ENCODE measurements around the gene ABCC8.
A peak's percentile ranks its signal among the peaks of the same experiment; 100 is the strongest.

Gene ABCC8

GRCh38 chr11:17505146-17505545 is 28.5 kb upstream of the ABCC8 start:
- DNase-seq: no peak

GRCh38 chr11:17504330-17505107 is 27.9 kb upstream of the ABCC8 start:
- peak; percentile 56 for DNase-seq

- DNase-seq: no peak
These were observed 26.0 kb upstream of the ABCC8 start for GRCh38 chr11:17502630-17503029.

GRCh38 chr11:17500673-17501072 is 24.0 kb upstream of the ABCC8 start:
- no peak for DNase-seq

GRCh38 chr11:17498475-17498874 is 21.8 kb upstream of the ABCC8 start:
- no peak for DNase-seq

GRCh38 chr11:17498058-17498457 is 21.4 kb upstream of the ABCC8 start:
- DNase-seq: no peak

GRCh38 chr11:17496406-17496805 is 19.8 kb upstream of the ABCC8 start:
- DNase-seq: peak; percentile 23

- DNase-seq: no peak
These were observed 17.4 kb upstream of the ABCC8 start for GRCh38 chr11:17494019-17494418.

- no peak for DNase-seq
These were observed 14.3 kb upstream of the ABCC8 start for GRCh38 chr11:17490938-17491337.

- no peak for DNase-seq
These were observed 13.6 kb upstream of the ABCC8 start for GRCh38 chr11:17490232-17490631.

- no peak for DNase-seq
These were observed 13.1 kb upstream of the ABCC8 start for GRCh38 chr11:17489751-17490150.

GRCh38 chr11:17488563-17488962 is 11.9 kb upstream of the ABCC8 start:
- no peak for DNase-seq

GRCh38 chr11:17486646-17487045 is 10.0 kb upstream of the ABCC8 start:
- DNase-seq: no peak

GRCh38 chr11:17483505-17483904 is 6.9 kb upstream of the ABCC8 start:
- no peak for DNase-seq

GRCh38 chr11:17481905-17482304 is 5.3 kb upstream of the ABCC8 start:
- no peak for DNase-seq

GRCh38 chr11:17479284-17480214 is 2.9 kb upstream of the ABCC8 start:
- DNase-seq: peak; percentile 9

GRCh38 chr11:17478070-17478469 is 1.4 kb upstream of the ABCC8 start:
- no peak for DNase-seq

- DNase-seq: no peak
These were observed 716 bp upstream of the ABCC8 start for GRCh38 chr11:17477361-17477760.

GRCh38 chr11:17477084-17477333 is 364 bp upstream of the ABCC8 start:
- no peak for DNase-seq

GRCh38 chr11:17475666-17476316 is 854 bp downstream of the ABCC8 start:
- DNase-seq: no peak

- DNase-seq: no peak
These were observed 3.4 kb downstream of the ABCC8 start for GRCh38 chr11:17473071-17473744.

- DNase-seq: no peak
These were observed 4.2 kb downstream of the ABCC8 start for GRCh38 chr11:17472467-17472866.

- DNase-seq: no peak
These were observed 5.1 kb downstream of the ABCC8 start for GRCh38 chr11:17471501-17471900.
